Bronchus fibroblast of lung (primary cell): Measurements from ENCODE around the gene SLC14A1. TPM values are rescaled to one million over a fixed set of nuclear protein-coding genes. Genes with fewer than 3 reads are reported as not detected.

Experiments used
- total RNA-seq: library from RNA; depleted of rRNA; stranded (reverse); fragments of >200 nt; gene quantifications from 2 replicates; pipeline ENCODE4 v1.2.3, GENCODE V29; 2015

SLC14A1 gene
- total RNA-seq = 3.7 and 4.5 TPM in 2 replicates

DNA sequence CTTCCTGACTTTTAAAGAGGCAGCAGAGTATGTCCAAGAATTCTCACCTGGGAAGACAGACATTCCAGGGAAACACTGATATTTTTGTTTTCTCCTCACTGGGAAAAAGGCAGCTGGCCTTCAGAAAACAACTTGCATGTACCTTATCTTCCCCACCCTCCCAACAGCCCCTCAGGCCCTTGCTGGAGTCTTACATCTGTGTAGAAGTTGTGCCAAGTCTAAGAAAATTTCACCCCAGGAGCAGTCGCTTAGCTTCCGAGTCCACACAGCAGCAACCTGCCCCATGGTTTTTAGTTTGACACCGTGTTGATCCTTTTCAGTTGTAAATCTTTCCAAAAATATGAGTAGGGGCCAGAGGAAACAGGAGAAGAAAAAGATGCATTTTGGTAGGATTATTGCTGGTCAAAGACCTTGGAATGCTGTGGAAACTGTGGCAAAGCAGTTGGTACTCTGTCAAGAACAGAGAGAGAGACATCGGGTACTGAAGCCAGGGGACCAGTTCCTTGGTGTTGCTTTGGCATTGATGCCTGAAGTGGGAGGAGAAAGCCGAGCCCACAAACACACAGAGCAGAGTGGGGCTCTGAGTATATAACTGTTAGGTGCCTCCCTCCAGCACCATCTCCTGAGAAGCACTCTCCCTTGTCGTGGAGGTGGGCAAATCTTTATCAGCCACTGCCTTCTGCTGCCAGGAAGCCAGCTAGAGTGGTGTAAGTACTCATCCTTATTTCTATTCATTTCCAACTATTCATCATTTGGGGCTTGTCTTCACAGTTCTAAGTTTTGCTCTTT is at the start of gene SLC14A1:
Gene SLC14A1, plus strand, starts transcription at position 615 of the 789 bp plus-strand sequence. CDS start 6,140 bp downstream, outside the sequence.

Other genes starting within 250 kb of the SLC14A1 start
- gene SLC14A2, start 108.7 kb upstream of the SLC14A1 start, total RNA-seq = not detected in 2 replicates
- 0.67 and 1.3 TPM in 2 replicates for gene SIGLEC15, start 101.5 kb downstream of the SLC14A1 start, total RNA-seq
- gene EPG5, start 243.1 kb downstream of the SLC14A1 start, total RNA-seq = 20.7 and 21.7 TPM in 2 replicates